SU-DHL-6 (cell line): ENCODE results near the gene TPPP3.

Source experiments
- H2AFZ ChIP-seq: fragments of 200-600 bp; sonication (generic); 2 replicates; pipeline ENCODE4 v1.6.1; 2014; ENCODE audit warnings: low read depth, mild to moderate bottlenecking, moderate library complexity, mixed read lengths, antibody characterized with exemption, low read length; ENCODE audit not compliant: severe bottlenecking
- H3F3A ChIP-seq: fragments of 200-600 bp; shearing (Covaris generic); 2 replicates; pipeline ENCODE4 v1.6.0; 2016; ENCODE audit warnings: antibody characterized with exemption, mild to moderate bottlenecking; ENCODE audit not compliant: insufficient read depth
- H3K27ac ChIP-seq: fragments of 200-600 bp; sonication (generic); 2 replicates; pipeline ENCODE4 v1.5.1; 2016; ENCODE audit warnings: low read depth, mild to moderate bottlenecking, low read length, moderate library complexity, mixed read lengths
- H3K27me3 ChIP-seq: fragments of 200-600 bp; sonication (generic), shearing (Covaris generic); 2 replicates; pipeline ENCODE4 v1.6.0; 2014; ENCODE audit warnings: mild to moderate bottlenecking, low read length
- H3K36me3 ChIP-seq: fragments of 200-600 bp; sonication (generic); 2 replicates; pipeline ENCODE4 v1.6.1; 2014; ENCODE audit warnings: mild to moderate bottlenecking, low read length, mixed read lengths
- H3K4me2 ChIP-seq: fragments of 300-600, 200-600 bp; shearing (Covaris generic), sonication (generic); 2 replicates; pipeline ENCODE4 v1.6.0; 2014; ENCODE audit warnings: low read length, low read depth, mild to moderate bottlenecking; ENCODE audit not compliant: poor library complexity, severe bottlenecking
- H3K4me3 ChIP-seq: fragments of 200-600 bp; sonication (generic); 2 replicates; pipeline ENCODE4 v1.5.1; 2014; ENCODE audit warnings: antibody characterized with exemption, low read length, mild to moderate bottlenecking, mixed read lengths; ENCODE audit not compliant: insufficient read depth, poor library complexity, severe bottlenecking
- H3K79me2 ChIP-seq: fragments of 200-600 bp; sonication (generic); 2 replicates; pipeline ENCODE4 v1.6.1; 2014; ENCODE audit warnings: mild to moderate bottlenecking, low read length, moderate library complexity; ENCODE audit not compliant: insufficient read depth
- H3K9ac ChIP-seq: fragments of 200-600 bp; sonication (generic); 2 replicates; pipeline ENCODE4 v1.7.0; 2014; ENCODE audit warnings: mild to moderate bottlenecking, low read length
- H3K9me2 ChIP-seq: fragments of 200-600 bp; sonication (generic); replicated peaks from 2 replicates; pipeline ENCODE4 v1.6.1; 2014; ENCODE audit warnings: low read length; ENCODE audit not compliant: insufficient read depth
- H3K9me3 ChIP-seq: fragments of 200-600 bp; sonication (generic); 2 replicates; pipeline ENCODE4 v1.6.1; 2014; ENCODE audit warnings: low read length, mixed read lengths; ENCODE audit not compliant: insufficient read depth
- H4K20me1 ChIP-seq: fragments of 200-600 bp; sonication (generic); 2 replicates; pipeline ENCODE4 v1.6.1; 2014; ENCODE audit warnings: low read depth, mild to moderate bottlenecking, antibody characterized with exemption, low read length, moderate library complexity, mixed read lengths
- EZH2phosphoT487 ChIP-seq: fragments of 200-600 bp; sonication (generic), shearing (Covaris generic); conservative IDR thresholded peaks from 2 replicates; pipeline ENCODE4 v1.6.1; 2018; ENCODE audit warnings: mild to moderate bottlenecking, antibody characterized with exemption, low read length, moderate library complexity, mixed read lengths
- TF ChIP-seq, protein P1 (sequence below): fragments of 200-600 bp; sonication (generic); IDR thresholded peaks from one replicate; pipeline ENCODE4 v1.5.1; 2017; ENCODE audit warnings: antibody characterized with exemption, mild to moderate bottlenecking, low read length, moderate library complexity; ENCODE audit not compliant: insufficient read depth, poor library complexity, severe bottlenecking

The TPPP3 gene

DNA sequence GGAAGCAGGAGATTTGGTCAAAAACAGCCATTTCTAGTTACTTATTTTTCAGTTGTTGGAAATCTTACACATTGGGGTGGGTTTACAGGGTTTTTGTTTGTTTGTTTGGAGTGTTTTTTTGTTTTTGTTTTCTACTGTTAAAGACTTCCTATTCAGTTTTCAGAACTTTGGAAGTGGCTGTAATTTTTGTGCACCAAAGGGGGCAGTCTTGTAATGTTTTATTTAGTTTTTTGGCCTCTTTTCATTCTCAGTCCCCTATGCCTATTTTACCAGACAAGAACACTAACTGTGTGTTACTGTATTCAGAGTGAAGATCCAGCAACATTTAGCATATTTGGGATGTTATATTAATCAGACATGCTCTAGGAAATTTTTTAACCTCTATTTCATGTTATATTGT, 20.6 kb downstream of the TPPP3 start:
- Histone ChIP-seq H3K9me2 (no peaks in the 10 kb centered on the region), H3K4me3 (no peak overlapping the region), H3K27ac (no peak overlapping the region), H3K4me2 (no peak overlapping the region), H3K9me3 (peaks cover 5% of the 10 kb centered on the region; the same call in 1 of the 2 replicates), H3K27me3 (no peaks in the 10 kb centered on the region), H3K36me3 (no peaks in the 10 kb centered on the region), H4K20me1 (no peaks in the 10 kb centered on the region), H3F3A (no peaks in the 10 kb centered on the region), H2AFZ (no peak overlapping the region), H3K79me2 (no peaks in the 10 kb centered on the region), H3K9ac (no peak overlapping the region)
- TF ChIP-seq, protein P1, sequence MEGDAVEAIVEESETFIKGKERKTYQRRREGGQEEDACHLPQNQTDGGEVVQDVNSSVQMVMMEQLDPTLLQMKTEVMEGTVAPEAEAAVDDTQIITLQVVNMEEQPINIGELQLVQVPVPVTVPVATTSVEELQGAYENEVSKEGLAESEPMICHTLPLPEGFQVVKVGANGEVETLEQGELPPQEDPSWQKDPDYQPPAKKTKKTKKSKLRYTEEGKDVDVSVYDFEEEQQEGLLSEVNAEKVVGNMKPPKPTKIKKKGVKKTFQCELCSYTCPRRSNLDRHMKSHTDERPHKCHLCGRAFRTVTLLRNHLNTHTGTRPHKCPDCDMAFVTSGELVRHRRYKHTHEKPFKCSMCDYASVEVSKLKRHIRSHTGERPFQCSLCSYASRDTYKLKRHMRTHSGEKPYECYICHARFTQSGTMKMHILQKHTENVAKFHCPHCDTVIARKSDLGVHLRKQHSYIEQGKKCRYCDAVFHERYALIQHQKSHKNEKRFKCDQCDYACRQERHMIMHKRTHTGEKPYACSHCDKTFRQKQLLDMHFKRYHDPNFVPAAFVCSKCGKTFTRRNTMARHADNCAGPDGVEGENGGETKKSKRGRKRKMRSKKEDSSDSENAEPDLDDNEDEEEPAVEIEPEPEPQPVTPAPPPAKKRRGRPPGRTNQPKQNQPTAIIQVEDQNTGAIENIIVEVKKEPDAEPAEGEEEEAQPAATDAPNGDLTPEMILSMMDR = peak; percentile 47
- no peak for TF ChIP-seq EZH2phosphoT487

DNA sequence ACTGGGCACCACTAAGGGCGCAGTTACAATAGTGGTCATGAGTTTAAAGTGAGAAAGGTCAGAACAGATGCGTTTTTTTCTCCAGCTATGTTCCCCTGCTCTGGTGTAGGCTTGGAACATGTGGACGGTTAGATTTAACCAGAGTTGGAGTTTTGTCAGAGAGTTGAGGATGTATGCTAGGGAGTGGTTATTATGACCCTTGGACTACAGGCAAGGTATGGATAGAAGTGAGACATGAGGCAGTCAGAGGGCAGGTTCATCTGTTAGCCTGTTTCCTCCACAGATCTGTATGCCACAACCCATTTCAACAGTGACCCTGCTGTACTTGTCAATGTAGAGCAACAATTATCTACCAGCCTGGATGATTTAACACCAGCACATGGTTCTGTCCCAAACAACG, 22.6 kb downstream of the TPPP3 start:
- no peaks in the 10 kb centered on the region for H3K27me3 ChIP-seq
- H3K4me3 ChIP-seq = no peak overlapping the region
- H3K79me2 ChIP-seq = no peaks in the 10 kb centered on the region
- no peak overlapping the region for H3K9ac ChIP-seq
- H3K27ac ChIP-seq = no peak overlapping the region
- TF ChIP-seq, protein P1 = no peak
- no peak for TF ChIP-seq EZH2phosphoT487
- H3K9me3 ChIP-seq = peaks cover 5% of the 10 kb centered on the region; the same call in 1 of the 2 replicates
- no peak overlapping the region for H3K4me2 ChIP-seq
- no peaks in the 10 kb centered on the region for H3F3A ChIP-seq
- no peaks in the 10 kb centered on the region for H3K36me3 ChIP-seq
- H3K9me2 ChIP-seq = no peaks in the 10 kb centered on the region
- H2AFZ ChIP-seq = no peak overlapping the region
- H4K20me1 ChIP-seq = no peaks in the 10 kb centered on the region

DNA sequence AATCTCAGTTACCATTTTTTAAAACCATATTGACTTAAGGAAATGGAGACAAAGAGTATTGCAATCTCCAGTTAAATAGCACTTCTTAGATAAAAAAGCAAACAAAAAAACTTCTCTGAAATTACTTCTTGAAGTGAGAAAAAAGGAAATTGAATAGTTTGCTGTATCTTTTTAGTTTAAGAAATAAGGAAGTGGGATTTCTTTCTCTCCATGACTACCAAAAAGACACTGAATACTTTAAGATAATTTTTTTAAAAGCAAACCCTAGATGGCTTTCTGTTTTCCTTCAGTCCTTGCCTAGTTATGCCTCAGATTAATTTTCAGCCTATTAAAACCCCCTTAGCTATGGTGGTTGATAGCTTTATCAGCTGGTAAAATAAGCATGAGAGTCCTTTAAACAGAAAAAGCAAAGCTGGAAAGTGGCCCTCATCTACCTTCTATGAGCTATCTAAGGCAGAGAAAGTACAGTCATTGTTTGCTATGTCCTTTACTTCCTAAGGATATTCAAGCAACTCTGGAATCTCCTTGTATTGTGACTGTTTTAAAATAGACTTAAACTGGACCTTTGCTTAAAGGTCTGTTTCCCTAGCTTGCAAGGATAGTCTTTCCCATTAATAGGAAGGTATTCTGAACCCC, 28.6 kb downstream of the TPPP3 start:
- Histone ChIP-seq H3K27ac (no peak overlapping the region), H3K9me3 (no peaks in the 10 kb centered on the region; the same call in 1 of the 2 replicates), H3K27me3 (peaks cover 6% of the 10 kb centered on the region; the same call in 1 of the 2 replicates), H3K79me2 (no peaks in the 10 kb centered on the region), H3K9me2 (no peaks in the 10 kb centered on the region), H3K4me2 (no peak overlapping the region), H3K9ac (no peak overlapping the region), H2AFZ (no peak overlapping the region), H3F3A (no peaks in the 10 kb centered on the region), H3K36me3 (no peaks in the 10 kb centered on the region), H3K4me3 (no peak overlapping the region), H4K20me1 (no peaks in the 10 kb centered on the region)
- no peak for TF ChIP-seq EZH2phosphoT487
- TF ChIP-seq, protein P1 = no peak
